ENCODE measurements around the gene POLR1H. TPM values are rescaled to one million over a fixed set of nuclear protein-coding genes. Genes with fewer than 3 reads are reported as not detected.
A peak's percentile ranks its signal among the peaks of the same experiment; 100 is the strongest.

Gene POLR1H
- total RNA-seq, 2 experiments from 2014 or later = 49.6 to 53.8 TPM

- Mint-ChIP-seq H3K4me3 (no peak overlapping the region), H3K9me3 (ENCODE audit: low read depth) (no peaks in the 10 kb centered on the region), H3K27me3 (no peaks in the 10 kb centered on the region), H3K27ac (no peak overlapping the region), H3K4me1 (peaks cover 15% of the 10 kb centered on the region), H3K36me3 (no peaks in the 10 kb centered on the region)
- no peak for ATAC-seq
- DNase-seq = no peak
- CTCF ChIA-PET = no interaction called here
Measured at GRCh38 chr6:30041821-30042220, 19.2 kb upstream of the POLR1H start.

- H3K4me1 Mint-ChIP-seq = peaks cover 12% of the 10 kb centered on the region
- ATAC-seq = no peak
- no peak for DNase-seq
- H3K27me3 Mint-ChIP-seq = no peaks in the 10 kb centered on the region
- CTCF ChIA-PET = no interaction called here
- no peak overlapping the region for H3K27ac Mint-ChIP-seq
- no peaks in the 10 kb centered on the region for H3K9me3 Mint-ChIP-seq (ENCODE audit: low read depth)
- no peak overlapping the region for H3K4me3 Mint-ChIP-seq
- H3K36me3 Mint-ChIP-seq = no peaks in the 10 kb centered on the region
Measured at GRCh38 chr6:30042476-30042875, 18.6 kb upstream of the POLR1H start.

GRCh38 chr6:30042914-30043313 lies 18.2 kb upstream of the POLR1H start:
- CTCF ChIA-PET = no interaction called here
- DNase-seq (no peak), ATAC-seq (no peak)
- Mint-ChIP-seq H3K27me3 (no peaks in the 10 kb centered on the region), H3K9me3 (ENCODE audit: low read depth) (no peaks in the 10 kb centered on the region), H3K4me1 (peaks cover 12% of the 10 kb centered on the region), H3K4me3 (no peak overlapping the region), H3K36me3 (no peaks in the 10 kb centered on the region), H3K27ac (no peak overlapping the region)

- Mint-ChIP-seq H3K9me3 (ENCODE audit: low read depth) (no peaks in the 10 kb centered on the region), H3K27ac (no peak overlapping the region), H3K4me1 (peaks cover 12% of the 10 kb centered on the region), H3K4me3 (no peak overlapping the region), H3K27me3 (no peaks in the 10 kb centered on the region), H3K36me3 (no peaks in the 10 kb centered on the region)
- ATAC-seq (no peak), DNase-seq (no peak)
- CTCF ChIA-PET = no interaction called here
Measured at GRCh38 chr6:30043744-30044143, 17.3 kb upstream of the POLR1H start.

GRCh38 chr6:30044630-30045029 lies 16.4 kb upstream of the POLR1H start:
- Mint-ChIP-seq H3K4me3 (no peak overlapping the region), H3K27ac (no peak overlapping the region), H3K9me3 (ENCODE audit: low read depth) (no peaks in the 10 kb centered on the region), H3K27me3 (no peaks in the 10 kb centered on the region), H3K36me3 (no peaks in the 10 kb centered on the region), H3K4me1 (peaks cover 12% of the 10 kb centered on the region)
- CTCF ChIA-PET = no interaction called here
- no peak for ATAC-seq
- no peak for DNase-seq

GRCh38 chr6:30047220-30047619 lies 13.8 kb upstream of the POLR1H start:
- ATAC-seq (no peak), DNase-seq (no peak)
- H3K4me3 Mint-ChIP-seq = no peak overlapping the region
- peaks cover 12% of the 10 kb centered on the region for H3K4me1 Mint-ChIP-seq
- CTCF ChIA-PET = interaction anchor here (1.3 kb wide), 1 partner anchor 10 kb away, joined by 4 read pairs; no protein-coding TSS in a partner anchor
- no peaks in the 10 kb centered on the region for H3K36me3 Mint-ChIP-seq
- no peak overlapping the region for H3K27ac Mint-ChIP-seq
- H3K9me3 Mint-ChIP-seq (ENCODE audit: low read depth) = no peaks in the 10 kb centered on the region
- no peaks in the 10 kb centered on the region for H3K27me3 Mint-ChIP-seq

- Mint-ChIP-seq H3K36me3 (peaks cover 2% of the 10 kb centered on the region), H3K4me3 (no peak overlapping the region), H3K27me3 (no peaks in the 10 kb centered on the region), H3K9me3 (ENCODE audit: low read depth) (no peaks in the 10 kb centered on the region), H3K4me1 (no peaks in the 10 kb centered on the region), H3K27ac (no peak overlapping the region)
- ATAC-seq (no peak), DNase-seq (no peak)
- CTCF ChIA-PET = interaction anchor here (1.2 kb wide), 1 partner anchor 78 kb away, joined by 3 read pairs; no protein-coding TSS in a partner anchor
Measured at GRCh38 chr6:30053682-30054081, 7.4 kb upstream of the POLR1H start.

- DNase-seq (no peak), ATAC-seq (no peak)
- CTCF ChIA-PET = no interaction called here
- no peaks in the 10 kb centered on the region for H3K27me3 Mint-ChIP-seq
- no peak overlapping the region for H3K27ac Mint-ChIP-seq
- H3K9me3 Mint-ChIP-seq (ENCODE audit: low read depth) = no peaks in the 10 kb centered on the region
- H3K4me1 Mint-ChIP-seq = peaks cover 10% of the 10 kb centered on the region
- peaks cover 2% of the 10 kb centered on the region for H3K36me3 Mint-ChIP-seq
- no peak overlapping the region for H3K4me3 Mint-ChIP-seq
Measured at GRCh38 chr6:30055513-30055912, 5.6 kb upstream of the POLR1H start.

GRCh38 chr6:30060606-30061091 lies 416 bp upstream of the POLR1H start:
- ATAC-seq (peak; percentile 9), DNase-seq (peak; percentile 53)
- Mint-ChIP-seq H3K27ac (peak overlapping the region; percentile 98), H3K9me3 (ENCODE audit: low read depth) (no peaks in the 10 kb centered on the region), H3K36me3 (peaks cover 26% of the 10 kb centered on the region), H3K4me3 (peak overlapping the region; percentile 98), H3K4me1 (peaks cover 35% of the 10 kb centered on the region), H3K27me3 (no peaks in the 10 kb centered on the region)
- CTCF ChIA-PET = interaction anchor here (0.5 to 2.2 kb wide), 9 partner anchors 10 to 410 kb away, joined by 3 to 8 read pairs (median 5); no protein-coding TSS in a partner anchor

GRCh38 chr6:30061858-30062458 lies 893 bp downstream of the POLR1H start:
- DNase-seq (peak; percentile 82), ATAC-seq (peak; percentile 54)
- CTCF ChIA-PET = interaction anchor here (1.1 to 1.6 kb wide), 3 partner anchors 9 to 391 kb away, joined by 3 to 5 read pairs (median 4); no protein-coding TSS in a partner anchor
- H3K27me3 Mint-ChIP-seq = no peaks in the 10 kb centered on the region
- H3K9me3 Mint-ChIP-seq (ENCODE audit: low read depth) = no peaks in the 10 kb centered on the region
- peak overlapping the region; percentile 98 for H3K27ac Mint-ChIP-seq
- peak overlapping the region; percentile 98 for H3K4me3 Mint-ChIP-seq
- H3K36me3 Mint-ChIP-seq = peaks cover 27% of the 10 kb centered on the region
- peaks cover 42% of the 10 kb centered on the region for H3K4me1 Mint-ChIP-seq

GRCh38 chr6:30062471-30063178 lies 1.6 kb downstream of the POLR1H start:
- ATAC-seq (no peak), DNase-seq (no peak)
- H3K27ac Mint-ChIP-seq = peak overlapping the region; percentile 98
- CTCF ChIA-PET = interaction anchor here (0.7 to 1.6 kb wide), 3 partner anchors 31 to 391 kb away, joined by 3 to 4 read pairs (median 3); no protein-coding TSS in a partner anchor
- H3K36me3 Mint-ChIP-seq = peaks cover 30% of the 10 kb centered on the region
- no peaks in the 10 kb centered on the region for H3K9me3 Mint-ChIP-seq (ENCODE audit: low read depth)
- peak overlapping the region; percentile 98 for H3K4me3 Mint-ChIP-seq
- H3K4me1 Mint-ChIP-seq = peaks cover 46% of the 10 kb centered on the region
- no peaks in the 10 kb centered on the region for H3K27me3 Mint-ChIP-seq

GRCh38 chr6:30063315-30063714 lies 2.2 kb downstream of the POLR1H start:
- DNase-seq = no peak
- Mint-ChIP-seq H3K9me3 (ENCODE audit: low read depth) (no peaks in the 10 kb centered on the region), H3K4me1 (peaks cover 53% of the 10 kb centered on the region), H3K27me3 (no peaks in the 10 kb centered on the region), H3K36me3 (peaks cover 33% of the 10 kb centered on the region), H3K27ac (peak overlapping the region; percentile 74), H3K4me3 (peak overlapping the region; percentile 33)
- CTCF ChIA-PET = interaction anchor here (0.8 kb wide), 1 partner anchor 64 kb away, joined by 3 read pairs; no protein-coding TSS in a partner anchor
- ATAC-seq = no peak

GRCh38 chr6:30066082-30066481 lies 5.0 kb downstream of the POLR1H start:
- DNase-seq (no peak), ATAC-seq (no peak)
- Mint-ChIP-seq H3K4me3 (peak overlapping the region; percentile 96), H3K27me3 (peaks cover 10% of the 10 kb centered on the region), H3K36me3 (peaks cover 53% of the 10 kb centered on the region), H3K4me1 (peaks cover 53% of the 10 kb centered on the region), H3K9me3 (ENCODE audit: low read depth) (no peaks in the 10 kb centered on the region), H3K27ac (peak overlapping the region; percentile 96)
- CTCF ChIA-PET = interaction anchor here (1.2 to 2.4 kb wide), 4 partner anchors 36 to 65 kb away, joined by 3 to 10 read pairs (median 6); no protein-coding TSS in a partner anchor
